Gastroesophageal sphincter (tissue), 3 donors: ENCODE data around the gene CTIF.

Experiments used
- EP300 ChIP-seq: sonication (generic); formaldehyde crosslinking; IDR thresholded peaks from one replicate; pipeline ENCODE4 v1.6.1; 2017; ENCODE audit warnings: antibody characterized with exemption, mild to moderate bottlenecking
- POLR2A ChIP-seq, 2 donors: fragments of 450-650 bp; IDR thresholded peaks; one replicate each; pipeline ENCODE4 v1.6.1; 2017; ENCODE audit warnings: antibody characterized with exemption in 2 of 2, mild to moderate bottlenecking in 2 of 2, moderate library complexity in 1 of 2
- TF ChIP-seq, protein P1 (sequence below), 4 experiments: fragments of 200-600 bp in 2 of 4; fragments of 450-650 bp in 2 of 4; sonication (generic) in 1 of 4; IDR thresholded peaks; one replicate each; pipeline ENCODE4 v1.5.1; 2017 to 2019; ENCODE audit warnings: antibody characterized with exemption in 4 of 4, mild to moderate bottlenecking in 2 of 4, moderate library complexity in 2 of 4

- no peak for TF ChIP-seq POLR2A (IDR thresholded peaks at IDR 0.05)
- no peak for TF ChIP-seq EP300
- TF ChIP-seq, protein P1, sequence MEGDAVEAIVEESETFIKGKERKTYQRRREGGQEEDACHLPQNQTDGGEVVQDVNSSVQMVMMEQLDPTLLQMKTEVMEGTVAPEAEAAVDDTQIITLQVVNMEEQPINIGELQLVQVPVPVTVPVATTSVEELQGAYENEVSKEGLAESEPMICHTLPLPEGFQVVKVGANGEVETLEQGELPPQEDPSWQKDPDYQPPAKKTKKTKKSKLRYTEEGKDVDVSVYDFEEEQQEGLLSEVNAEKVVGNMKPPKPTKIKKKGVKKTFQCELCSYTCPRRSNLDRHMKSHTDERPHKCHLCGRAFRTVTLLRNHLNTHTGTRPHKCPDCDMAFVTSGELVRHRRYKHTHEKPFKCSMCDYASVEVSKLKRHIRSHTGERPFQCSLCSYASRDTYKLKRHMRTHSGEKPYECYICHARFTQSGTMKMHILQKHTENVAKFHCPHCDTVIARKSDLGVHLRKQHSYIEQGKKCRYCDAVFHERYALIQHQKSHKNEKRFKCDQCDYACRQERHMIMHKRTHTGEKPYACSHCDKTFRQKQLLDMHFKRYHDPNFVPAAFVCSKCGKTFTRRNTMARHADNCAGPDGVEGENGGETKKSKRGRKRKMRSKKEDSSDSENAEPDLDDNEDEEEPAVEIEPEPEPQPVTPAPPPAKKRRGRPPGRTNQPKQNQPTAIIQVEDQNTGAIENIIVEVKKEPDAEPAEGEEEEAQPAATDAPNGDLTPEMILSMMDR (IDR thresholded peaks at IDR 0.05): no peak
Measured at GRCh38 chr18:48843596-48843995, 304.8 kb downstream of the CTIF start.
